Peyer's patch (tissue), 4 donors: ENCODE measurements around the gene KIF26B. TPM values are rescaled to one million over a fixed set of nuclear protein-coding genes. Genes with fewer than 3 reads are reported as not detected.

Experiments used
- DNase-seq, 3 donors: peaks; one replicate each; pipeline ENCODE4 v3.0.0-alpha.2; 2017 to 2019
- H3K27ac ChIP-seq, 4 donors: fragments of 200-600 bp; sonication (generic); one replicate each; pipeline ENCODE4 v1.5.1; 2016 to 2019
- H3K27me3 ChIP-seq, 2 donors: fragments of 200-600 bp; sonication (generic); one replicate each; pipeline ENCODE4 v1.5.1; 2019
- H3K36me3 ChIP-seq, 3 donors: fragments of 200-600 bp; sonication (generic); one replicate each; pipeline ENCODE4 v1.5.1; 2016 to 2019
- H3K4me1 ChIP-seq, 4 donors: fragments of 200-600 bp; sonication (generic); one replicate each; pipeline ENCODE4 v1.5.1; 2016 to 2019
- H3K4me3 ChIP-seq, 4 donors: fragments of 200-600 bp; sonication (generic); 1 replicate in 3 of 4; 2 replicates in 1 of 4; pipeline ENCODE4 v1.5.1; 2016 to 2019; ENCODE audit warnings: mild to moderate bottlenecking in 1 of 4
- H3K9me3 ChIP-seq, 4 donors: fragments of 200-600 bp; sonication (generic); one replicate each; pipeline ENCODE4 v1.5.1; 2016 to 2019; ENCODE audit warnings: mild to moderate bottlenecking in 1 of 4
- CTCF ChIP-seq, 6 experiments: fragments of 450-650 bp in 4 of 6; fragments of 200-600 bp in 2 of 6; sonication (generic) in 1 of 6; IDR thresholded peaks; one replicate each; pipeline ENCODE4 v1.5.1; 2017 to 2019; ENCODE audit warnings: antibody characterized with exemption in 6 of 6, mild to moderate bottlenecking in 3 of 6, moderate library complexity in 1 of 6
- POLR2A ChIP-seq, 2 donors: fragments of 450-650 bp; IDR thresholded peaks; one replicate each; pipeline ENCODE4 v1.5.1; 2017; ENCODE audit warnings: antibody characterized with exemption in 2 of 2, mild to moderate bottlenecking in 2 of 2, moderate library complexity in 2 of 2
- total RNA-seq, 4 donors: library from RNA; depleted of rRNA; stranded (reverse); fragments of >200 nt; gene quantifications; one replicate each; pipeline ENCODE4 v1.1.0, GENCODE V29; 2016

The KIF26B gene
- total RNA-seq, 4 donors from 2014 or later = 0.70 to 1.6 (median 1.1) TPM

- Histone ChIP-seq H3K9me3 (no peaks in the 10 kb centered on the region), H3K4me3 (no peak overlapping the region), H3K4me1 (no peaks in the 10 kb centered on the region), H3K27ac (no peak overlapping the region), H3K36me3 (no peaks in the 10 kb centered on the region), H3K27me3 (no peaks in the 10 kb centered on the region)
- no peak for DNase-seq
- TF ChIP-seq POLR2A (IDR thresholded peaks at IDR 0.05) = no peak
- TF ChIP-seq CTCF (IDR thresholded peaks at IDR 0.05) = no peak
These were observed 70.8 kb downstream of the KIF26B start for GRCh38 chr1:245225322-245226202.

- H3K9me3 ChIP-seq = no peaks in the 10 kb centered on the region
- TF ChIP-seq POLR2A (IDR thresholded peaks at IDR 0.05) (no peak), CTCF (IDR thresholded peaks at IDR 0.05) (no peak)
- no peak overlapping the region for H3K27ac ChIP-seq
These were observed 71.4 kb downstream of the KIF26B start for GRCh38 chr1:245226203-245226499.

GRCh38 chr1:245229051-245229450, 74.3 kb downstream of the KIF26B start:
- no peaks in the 10 kb centered on the region for H3K36me3 ChIP-seq
- H3K4me3 ChIP-seq = no peak overlapping the region
- no peak overlapping the region for H3K27ac ChIP-seq
- H3K27me3 ChIP-seq = no peaks in the 10 kb centered on the region
- no peaks in the 10 kb centered on the region for H3K4me1 ChIP-seq
- peak in 1 of 3 donors; percentile 30 for DNase-seq
- H3K9me3 ChIP-seq = no peaks in the 10 kb centered on the region
- no peak for TF ChIP-seq CTCF (IDR thresholded peaks at IDR 0.05)
- no peak for TF ChIP-seq POLR2A (IDR thresholded peaks at IDR 0.05)

More at GRCh38 chr1:245226203-245226499, 71.4 kb downstream of the KIF26B start:
- H3K27me3 ChIP-seq = no peaks in the 10 kb centered on the region
- H3K4me1 ChIP-seq = no peaks in the 10 kb centered on the region
- H3K36me3 ChIP-seq = no peaks in the 10 kb centered on the region
- H3K4me3 ChIP-seq = no peak overlapping the region
- DNase-seq = peak in 1 of 3 donors; percentile 14

- no peaks in the 10 kb centered on the region for H3K36me3 ChIP-seq
- H3K4me3 ChIP-seq = no peak overlapping the region
- no peak for TF ChIP-seq CTCF (IDR thresholded peaks at IDR 0.05)
- no peak for TF ChIP-seq POLR2A (IDR thresholded peaks at IDR 0.05)
- H3K27ac ChIP-seq = no peak overlapping the region
- DNase-seq = no peak
- H3K4me1 ChIP-seq = no peaks in the 10 kb centered on the region
- H3K27me3 ChIP-seq = no peaks in the 10 kb centered on the region
- H3K9me3 ChIP-seq = no peaks in the 10 kb centered on the region
These were observed 78.1 kb downstream of the KIF26B start for GRCh38 chr1:245232931-245233330.

- no peak for DNase-seq
- TF ChIP-seq POLR2A (IDR thresholded peaks at IDR 0.05) (no peak), CTCF (IDR thresholded peaks at IDR 0.05) (no peak)
- Histone ChIP-seq H3K9me3 (no peaks in the 10 kb centered on the region), H3K4me3 (no peak overlapping the region), H3K36me3 (no peaks in the 10 kb centered on the region), H3K27ac (no peak overlapping the region), H3K27me3 (no peaks in the 10 kb centered on the region), H3K4me1 (no peaks in the 10 kb centered on the region)
These were observed 79.7 kb downstream of the KIF26B start for GRCh38 chr1:245234217-245235081.
